Lower lobe of right lung (tissue), 2 donors: ENCODE data around the gene FGF14. TPM values are rescaled to one million over a fixed set of nuclear protein-coding genes. Genes with fewer than 3 reads are reported as not detected.
"Not testable (repeated sequence)": the region's sequence is repeated elsewhere in the genome, so short reads cannot be mapped to it uniquely, and the experiment has no call there.

Experiments used
- ATAC-seq, 2 donors: fragments of 200-7000 bp; cut with Tn5 transposase; one replicate each; pipeline ENCODE4 v1.9.1; 2020 to 2022; ENCODE audit warnings: mild to moderate bottlenecking in 2 of 2, moderate library complexity in 2 of 2
- DNase-seq: peaks from one replicate; pipeline ENCODE4 v3.0.0-alpha.2; 2020
- H3K27ac ChIP-seq: fragments of 200-600 bp; one replicate; pipeline ENCODE4 v1.8.0; 2022
- H3K27me3 ChIP-seq: fragments of 200-600 bp; one replicate; pipeline ENCODE4 v1.8.0; 2022; ENCODE audit warnings: low read depth
- H3K36me3 ChIP-seq: fragments of 200-600 bp; one replicate; pipeline ENCODE4 v1.8.0; 2022; ENCODE audit warnings: mild to moderate bottlenecking
- H3K4me1 ChIP-seq: fragments of 200-600 bp; one replicate; pipeline ENCODE4 v1.8.0; 2022
- H3K4me3 ChIP-seq: fragments of 200-600 bp; one replicate; pipeline ENCODE4 v1.8.0; 2022; ENCODE audit warnings: mild to moderate bottlenecking
- H3K9me3 ChIP-seq: fragments of 200-600 bp; one replicate; pipeline ENCODE4 v1.8.0; 2022
- intact Hi-C: fragments of 100-400 bp; cut with DNase I; formaldehyde crosslinking; loops from one replicate; pipeline ENCODE4 v1.11.0; 2022
- total RNA-seq: library from RNA; stranded (reverse); fragmentation: NEBNext Ultra II Directional; extraction: Animal tissue kit (Norgen Biotek cat#: 25700); gene quantifications from one replicate; pipeline ENCODE4 v1.2.1, GENCODE V29; 2021
- TF ChIP-seq, protein P1 (sequence below): fragments of 200-600 bp; IDR thresholded peaks from one replicate; pipeline ENCODE4 v1.8.0; 2022; ENCODE audit warnings: antibody characterized with exemption, mild to moderate bottlenecking
- donor health status: DM: no; HTN: yes; CAD: no; lungs with severe emphysema.

FGF14 gene
- total RNA-seq, 1 donor from 2014 or later: 5.0 TPM

DNA sequence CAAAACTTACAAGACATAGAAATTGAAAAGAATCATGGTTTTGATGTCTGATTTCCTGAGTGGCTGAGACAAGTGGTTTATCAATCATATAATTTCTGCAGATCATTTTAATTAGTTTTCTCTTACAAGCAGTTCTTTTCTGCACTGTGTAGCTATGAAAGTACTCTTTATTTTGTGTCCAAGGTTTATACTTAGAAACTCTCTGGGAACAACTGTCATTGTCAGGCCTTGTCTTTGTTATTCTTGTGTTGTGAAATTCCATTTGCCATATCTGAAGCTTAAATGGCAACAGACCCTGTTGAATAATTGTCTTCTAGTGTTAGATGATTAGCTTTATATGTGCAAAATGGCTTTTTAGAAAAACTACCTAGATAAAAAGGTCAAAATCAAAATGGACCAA lies 312.1 kb downstream of the FGF14 start:
- Histone ChIP-seq H3K4me3 (no peak overlapping the region), H3K9me3 (no peaks in the 10 kb centered on the region), H3K36me3 (no peaks in the 10 kb centered on the region), H3K27ac (no peak overlapping the region), H3K4me1 (no peaks in the 10 kb centered on the region), H3K27me3 (no peaks in the 10 kb centered on the region)
- intact Hi-C loops: no loop called here
- ATAC-seq (no peak), DNase-seq (no peak)
- TF ChIP-seq, protein P1, sequence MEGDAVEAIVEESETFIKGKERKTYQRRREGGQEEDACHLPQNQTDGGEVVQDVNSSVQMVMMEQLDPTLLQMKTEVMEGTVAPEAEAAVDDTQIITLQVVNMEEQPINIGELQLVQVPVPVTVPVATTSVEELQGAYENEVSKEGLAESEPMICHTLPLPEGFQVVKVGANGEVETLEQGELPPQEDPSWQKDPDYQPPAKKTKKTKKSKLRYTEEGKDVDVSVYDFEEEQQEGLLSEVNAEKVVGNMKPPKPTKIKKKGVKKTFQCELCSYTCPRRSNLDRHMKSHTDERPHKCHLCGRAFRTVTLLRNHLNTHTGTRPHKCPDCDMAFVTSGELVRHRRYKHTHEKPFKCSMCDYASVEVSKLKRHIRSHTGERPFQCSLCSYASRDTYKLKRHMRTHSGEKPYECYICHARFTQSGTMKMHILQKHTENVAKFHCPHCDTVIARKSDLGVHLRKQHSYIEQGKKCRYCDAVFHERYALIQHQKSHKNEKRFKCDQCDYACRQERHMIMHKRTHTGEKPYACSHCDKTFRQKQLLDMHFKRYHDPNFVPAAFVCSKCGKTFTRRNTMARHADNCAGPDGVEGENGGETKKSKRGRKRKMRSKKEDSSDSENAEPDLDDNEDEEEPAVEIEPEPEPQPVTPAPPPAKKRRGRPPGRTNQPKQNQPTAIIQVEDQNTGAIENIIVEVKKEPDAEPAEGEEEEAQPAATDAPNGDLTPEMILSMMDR: no peak

DNA sequence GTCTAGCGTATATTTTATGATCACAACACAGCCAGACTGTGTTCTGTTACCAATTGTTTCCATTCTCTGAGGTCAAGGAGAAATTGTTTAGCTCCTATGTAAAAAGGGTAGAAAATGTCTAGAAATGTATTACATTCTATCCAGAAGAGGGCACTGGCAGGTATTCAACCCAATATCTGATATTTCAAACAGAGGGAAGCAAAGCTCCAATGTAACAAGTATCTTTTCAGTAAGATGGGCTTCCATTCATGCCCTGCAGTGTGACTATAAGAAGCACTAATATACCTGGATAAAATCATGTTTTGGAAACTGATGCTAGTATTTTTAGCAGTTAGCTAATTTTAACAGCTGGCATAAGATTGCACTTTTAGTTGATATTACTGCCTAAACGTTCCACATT lies 312.7 kb downstream of the FGF14 start:
- H3K9me3 ChIP-seq: no peaks in the 10 kb centered on the region
- ATAC-seq: no peak
- no peaks in the 10 kb centered on the region for H3K36me3 ChIP-seq
- no peaks in the 10 kb centered on the region for H3K27me3 ChIP-seq
- H3K4me3 ChIP-seq: no peak overlapping the region
- no peak for DNase-seq
- intact Hi-C loops: no loop called here
- no peaks in the 10 kb centered on the region for H3K4me1 ChIP-seq
- TF ChIP-seq, protein P1: no peak
- no peak overlapping the region for H3K27ac ChIP-seq

DNA sequence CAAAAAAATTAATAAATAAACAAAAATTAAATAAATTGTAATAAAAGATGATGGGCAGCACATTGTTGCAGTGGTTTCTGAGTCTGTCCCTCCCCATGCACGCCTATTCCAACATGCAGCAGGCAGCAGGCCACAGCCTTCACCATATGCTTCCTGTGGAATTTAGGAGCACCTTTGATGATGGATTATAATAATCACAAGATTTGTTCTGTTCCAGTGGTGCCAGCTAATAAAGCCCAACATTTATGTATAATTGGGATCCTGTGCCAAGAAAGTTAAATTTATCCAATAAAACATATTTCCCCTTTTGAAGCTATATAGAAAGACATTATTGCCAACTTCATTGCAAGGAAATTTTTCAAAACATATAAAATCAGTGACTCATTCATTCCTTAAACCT lies 328.6 kb downstream of the FGF14 start:
- Histone ChIP-seq H3K9me3 (no peaks in the 10 kb centered on the region), H3K4me3 (no peak overlapping the region), H3K4me1 (no peaks in the 10 kb centered on the region), H3K36me3 (no peaks in the 10 kb centered on the region), H3K27me3 (no peaks in the 10 kb centered on the region), H3K27ac (no peak overlapping the region)
- DNase-seq: no peak
- TF ChIP-seq, protein P1: no peak
- no peak for ATAC-seq
- intact Hi-C loops: no loop called here

DNA sequence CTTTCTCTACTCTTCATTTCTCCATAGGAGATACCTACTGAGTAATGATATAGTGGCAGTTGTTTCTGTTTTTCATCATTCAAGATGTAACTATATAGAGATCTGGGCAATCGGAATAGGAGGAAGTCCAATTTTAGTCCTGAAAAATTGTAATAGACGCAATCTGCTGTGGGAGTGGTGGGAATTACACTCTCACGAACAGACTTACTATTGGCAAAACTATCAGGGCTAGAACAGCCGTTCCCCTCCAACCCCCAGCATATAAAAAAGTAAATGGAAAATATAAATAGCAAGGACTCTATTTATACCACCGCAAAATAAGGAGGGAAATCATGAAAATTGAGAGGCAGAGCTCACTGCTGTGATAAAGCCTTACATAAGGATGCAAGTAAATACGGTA lies 330.1 kb downstream of the FGF14 start:
- intact Hi-C loops: no loop called here
- Histone ChIP-seq H3K4me1 (no peaks in the 10 kb centered on the region), H3K27me3 (no peaks in the 10 kb centered on the region), H3K9me3 (no peaks in the 10 kb centered on the region), H3K36me3 (no peaks in the 10 kb centered on the region), H3K4me3 (no peak overlapping the region), H3K27ac (no peak overlapping the region)
- ATAC-seq (no peak), DNase-seq (no peak)
- TF ChIP-seq, protein P1: no peak

DNA sequence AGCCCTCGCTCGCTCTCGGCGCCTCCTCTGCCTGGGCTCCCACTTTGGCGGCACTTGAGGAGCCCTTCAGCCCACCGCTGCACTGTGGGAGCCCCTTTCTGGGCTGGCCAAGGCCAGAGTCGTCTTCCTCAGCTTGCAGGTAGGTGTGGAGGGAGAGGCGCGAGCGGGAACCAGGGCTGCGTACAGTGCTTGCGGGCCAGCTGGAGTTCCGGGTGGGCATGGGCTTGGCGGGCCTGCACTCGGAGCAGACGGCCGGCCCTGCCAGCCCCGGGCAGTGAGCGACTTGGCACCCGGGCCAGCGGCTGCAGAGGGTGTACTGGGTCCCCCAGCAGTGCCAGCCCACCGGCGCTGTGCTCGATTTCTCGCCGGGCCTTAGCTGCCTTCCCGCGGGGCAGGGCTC lies 333.5 kb downstream of the FGF14 start:
- intact Hi-C loops, ATAC-seq: not testable (repeated sequence)

DNA sequence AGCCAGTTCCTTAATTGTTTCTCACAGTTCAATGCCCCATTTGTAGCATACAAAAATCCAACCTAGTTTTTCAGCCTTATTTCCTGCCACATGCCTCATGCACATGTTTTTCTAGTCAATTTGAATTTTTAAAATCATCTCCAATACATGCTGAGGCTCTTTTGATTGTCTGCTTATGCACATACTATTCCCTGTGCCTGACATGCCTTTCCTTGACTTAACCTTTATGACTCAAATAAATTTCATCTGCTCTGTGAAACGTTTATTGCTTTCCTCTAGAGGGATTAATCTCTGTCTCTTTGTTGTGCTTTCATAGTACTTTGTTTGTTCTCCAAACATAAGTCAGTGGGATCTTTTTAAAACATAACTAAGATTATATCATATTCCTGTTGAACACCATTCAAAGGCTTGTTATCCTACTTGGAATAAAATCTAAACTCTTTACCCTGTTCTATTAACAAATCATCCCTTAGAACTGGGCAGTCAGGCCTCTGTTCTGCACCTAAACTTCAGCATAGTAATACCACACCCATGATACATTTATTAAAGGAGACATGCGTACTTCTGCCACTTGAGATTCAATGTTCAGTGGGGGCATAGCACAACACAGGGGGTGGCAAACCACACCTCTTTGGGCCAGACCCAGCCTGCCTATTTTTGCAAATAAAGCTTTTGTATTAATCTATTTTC lies 346.6 kb downstream of the FGF14 start:
- H3K36me3 ChIP-seq: no peaks in the 10 kb centered on the region
- DNase-seq (no peak), ATAC-seq (no peak)
- TF ChIP-seq, protein P1: no peak
- H3K4me3 ChIP-seq: no peak overlapping the region
- no peaks in the 10 kb centered on the region for H3K27me3 ChIP-seq
- peaks cover 23% of the 10 kb centered on the region for H3K9me3 ChIP-seq
- intact Hi-C loops: no loop called here
- H3K4me1 ChIP-seq: no peaks in the 10 kb centered on the region
- H3K27ac ChIP-seq: no peak overlapping the region

More for the DNA sequence above, 333.5 kb downstream of the FGF14 start:
- H3K36me3 ChIP-seq, DNase-seq, H3K4me1 ChIP-seq, H3K27me3 ChIP-seq, H3K27ac ChIP-seq, H3K4me3 ChIP-seq, H3K9me3 ChIP-seq: not testable (repeated sequence)
